GM10266 (cell line): ENCODE results near the gene DIP2A.

Source experiments
- DNase-seq: peaks from one replicate; pipeline ENCODE4 v3.0.0; 2012; ENCODE audit errors: extremely low spot score
- TF ChIP-seq, protein P1 (sequence below): IDR thresholded peaks from 2 replicates; pipeline ENCODE4 v1.5.1; 2012; ENCODE audit warnings: mild to moderate bottlenecking, low read depth; ENCODE audit not compliant: control insufficient read depth, insufficient read depth; ENCODE audit errors: missing control alignments

The DIP2A gene

DNA sequence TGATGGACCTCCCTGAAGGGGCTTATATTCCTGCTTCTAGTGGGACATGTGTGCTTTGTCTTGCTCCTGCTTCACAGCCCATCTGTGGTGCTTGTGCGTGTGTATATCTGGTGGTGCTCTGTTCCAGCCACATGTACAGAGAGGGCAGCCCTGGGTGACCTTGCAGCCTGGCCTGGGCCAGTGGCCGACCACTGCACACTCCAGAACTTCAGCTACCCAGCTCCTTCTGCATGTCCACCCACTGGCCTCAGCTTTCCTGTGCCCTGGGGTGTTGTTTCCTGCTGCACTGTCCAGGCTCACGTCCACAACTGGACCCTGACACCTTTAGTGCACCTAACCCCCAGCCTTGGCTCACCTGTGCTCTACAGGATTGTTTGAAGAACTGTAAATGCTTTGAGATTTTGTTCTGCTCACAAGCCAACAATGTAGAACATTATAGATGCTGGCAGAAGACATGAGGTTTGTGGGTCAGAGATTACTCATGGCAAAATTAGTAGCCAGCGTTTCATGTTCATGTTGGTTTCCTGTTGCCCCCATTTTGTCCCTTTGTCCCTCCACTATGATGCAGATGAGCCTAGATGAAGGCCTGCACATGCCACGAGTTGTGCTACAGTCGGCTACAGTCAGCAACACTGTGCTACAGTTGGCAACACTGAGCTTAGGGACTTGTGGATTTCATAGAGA, 151.5 kb downstream of the DIP2A start:
- DNase-seq, result no peak
- TF ChIP-seq, protein P1, sequence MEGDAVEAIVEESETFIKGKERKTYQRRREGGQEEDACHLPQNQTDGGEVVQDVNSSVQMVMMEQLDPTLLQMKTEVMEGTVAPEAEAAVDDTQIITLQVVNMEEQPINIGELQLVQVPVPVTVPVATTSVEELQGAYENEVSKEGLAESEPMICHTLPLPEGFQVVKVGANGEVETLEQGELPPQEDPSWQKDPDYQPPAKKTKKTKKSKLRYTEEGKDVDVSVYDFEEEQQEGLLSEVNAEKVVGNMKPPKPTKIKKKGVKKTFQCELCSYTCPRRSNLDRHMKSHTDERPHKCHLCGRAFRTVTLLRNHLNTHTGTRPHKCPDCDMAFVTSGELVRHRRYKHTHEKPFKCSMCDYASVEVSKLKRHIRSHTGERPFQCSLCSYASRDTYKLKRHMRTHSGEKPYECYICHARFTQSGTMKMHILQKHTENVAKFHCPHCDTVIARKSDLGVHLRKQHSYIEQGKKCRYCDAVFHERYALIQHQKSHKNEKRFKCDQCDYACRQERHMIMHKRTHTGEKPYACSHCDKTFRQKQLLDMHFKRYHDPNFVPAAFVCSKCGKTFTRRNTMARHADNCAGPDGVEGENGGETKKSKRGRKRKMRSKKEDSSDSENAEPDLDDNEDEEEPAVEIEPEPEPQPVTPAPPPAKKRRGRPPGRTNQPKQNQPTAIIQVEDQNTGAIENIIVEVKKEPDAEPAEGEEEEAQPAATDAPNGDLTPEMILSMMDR, result no peak

DNA sequence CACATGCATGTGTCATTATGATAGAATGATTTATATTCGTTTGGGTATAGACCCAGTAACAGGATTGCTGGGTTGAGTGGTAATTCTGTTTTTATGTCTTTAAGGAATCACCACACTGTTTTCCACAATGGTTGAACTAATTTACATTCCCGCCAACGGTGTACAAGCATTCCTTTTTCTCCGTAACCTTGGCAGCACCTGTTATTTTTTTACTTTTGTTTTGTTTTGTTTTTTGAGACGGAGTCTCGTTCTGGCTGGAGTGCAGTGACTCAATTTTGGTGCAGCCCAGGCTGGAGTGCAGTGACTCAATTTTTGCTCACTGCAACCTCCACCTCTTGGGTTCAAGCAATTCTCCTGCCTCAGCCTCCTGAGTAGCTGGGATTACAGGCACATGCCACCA, 154.7 kb downstream of the DIP2A start:
- no peak for DNase-seq

DNA sequence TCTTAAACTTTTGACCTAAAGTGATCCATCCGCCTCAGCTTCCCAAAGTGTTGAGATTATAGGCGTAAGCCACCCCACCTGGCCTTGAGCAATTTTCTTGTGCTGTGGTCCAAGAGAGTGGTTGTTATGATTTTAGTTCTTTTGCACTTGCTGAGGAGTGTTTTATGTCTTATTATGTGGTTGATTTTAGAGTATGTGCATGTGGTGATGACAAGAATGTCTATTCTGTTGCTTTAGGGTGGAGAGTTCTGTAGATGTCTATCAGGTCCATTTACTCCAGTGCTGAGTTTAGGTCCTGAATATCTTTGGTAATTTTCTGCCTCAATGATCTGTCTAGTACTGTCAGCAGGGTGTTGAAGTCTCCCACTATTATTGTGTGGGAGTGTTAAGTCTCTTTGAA, 157.4 kb downstream of the DIP2A start:
- TF ChIP-seq, protein P1, result no peak
- no peak for DNase-seq

More for the DNA sequence above, 154.7 kb downstream of the DIP2A start:
- TF ChIP-seq, protein P1, result no peak

DNA sequence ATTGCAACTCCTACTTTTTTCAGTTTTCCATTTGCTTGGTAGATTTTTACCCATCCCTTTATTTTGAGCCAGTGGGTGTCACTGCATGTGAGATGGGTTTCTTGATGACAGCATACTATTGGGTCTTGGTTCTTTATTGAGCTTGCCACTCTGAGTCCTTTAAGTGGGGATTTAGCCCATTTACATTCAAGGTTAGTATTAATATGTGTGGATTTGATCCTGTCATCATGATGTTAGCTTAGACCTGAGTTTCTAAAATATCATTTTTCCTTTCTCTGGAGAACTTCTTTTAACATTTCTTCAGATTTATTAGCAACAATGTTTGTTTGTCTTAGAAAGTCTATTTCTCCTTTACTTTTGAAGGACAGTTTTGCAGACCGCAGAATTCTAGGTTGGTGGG, 158.0 kb downstream of the DIP2A start:
- no peak for DNase-seq
- TF ChIP-seq, protein P1, result no peak

DNA sequence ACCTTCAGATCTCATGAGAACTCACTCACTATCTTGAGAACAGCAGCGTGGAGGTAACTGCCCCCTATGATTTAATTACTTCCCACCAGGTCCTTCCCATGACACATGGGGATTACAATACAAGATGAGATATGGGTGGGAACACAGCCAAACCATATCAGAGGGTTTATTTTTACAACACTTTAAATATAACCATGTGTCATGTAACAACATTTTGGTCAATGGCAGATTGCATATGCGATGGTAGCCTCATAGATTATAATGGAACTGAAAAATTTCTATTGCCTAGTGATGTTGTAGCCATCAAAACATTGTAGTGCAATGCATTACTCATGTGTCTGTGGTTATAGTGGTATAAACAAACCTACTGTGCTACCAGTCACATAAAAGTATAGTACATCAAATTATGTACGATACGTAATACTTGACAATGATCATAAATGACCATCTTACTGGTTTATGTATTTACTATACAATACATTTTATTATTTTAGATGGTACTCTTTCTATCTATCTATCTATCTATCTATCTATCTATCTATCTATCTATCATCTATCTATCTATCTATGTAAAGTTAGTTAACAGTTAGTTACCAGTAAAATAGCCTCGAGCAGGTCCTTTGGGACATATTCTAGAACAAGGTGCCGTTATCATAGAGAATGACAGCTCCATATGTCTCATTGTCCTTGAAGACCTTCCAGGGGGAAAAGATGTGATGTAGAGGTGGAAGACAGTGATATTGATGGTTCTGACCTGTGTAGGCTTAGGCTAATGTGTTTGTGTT, 158.8 kb downstream of the DIP2A start:
- DNase-seq, result no peak
- TF ChIP-seq, protein P1, result no peak

DNA sequence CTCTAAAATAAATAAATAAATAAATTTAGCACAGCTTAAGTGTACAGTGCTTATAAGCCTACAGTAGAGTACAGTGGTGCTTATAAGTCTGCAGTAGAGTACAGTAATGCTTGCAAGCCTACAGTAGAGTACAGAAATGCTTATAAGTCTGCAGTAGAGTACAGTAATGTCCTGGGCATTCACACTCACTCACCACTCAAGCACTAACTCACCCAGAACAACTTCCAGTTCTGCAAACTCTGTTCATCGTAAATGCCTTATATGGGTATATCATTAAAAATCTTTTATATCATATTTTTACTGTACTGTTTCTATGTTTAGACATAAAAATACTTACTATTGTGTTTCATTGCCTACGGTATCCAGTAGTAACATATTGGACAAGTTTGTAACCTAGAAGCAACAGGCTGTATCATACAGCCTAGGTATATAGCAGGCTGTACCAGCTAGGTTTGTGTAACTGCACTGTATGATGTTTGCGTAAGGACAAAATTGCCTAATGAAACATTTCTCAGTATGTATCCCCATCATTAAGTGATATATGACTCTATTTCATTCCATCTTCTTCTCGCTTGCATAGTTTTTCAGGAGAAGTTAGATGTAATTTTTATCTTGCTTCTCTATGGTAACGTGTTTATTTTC, 160.2 kb downstream of the DIP2A start:
- no peak for DNase-seq
- TF ChIP-seq, protein P1, result no peak
